ENCODE results near the gene FAF1.
A peak's percentile ranks its signal among the peaks of the same experiment; 100 is the strongest.

Gene FAF1

GRCh38 chr1:50970931-50971582, 11.0 kb upstream of the FAF1 start:
- no peak overlapping the region for H3K27ac ChIP-seq (ENCODE audit: low read depth, low read length, severe bottlenecking)
- H3K4me3 ChIP-seq (ENCODE audit: extremely low read depth, insufficient read depth, low read length, poor library complexity, severe bottlenecking): no peak overlapping the region
- H3K9me3 ChIP-seq (ENCODE audit: control insufficient read depth, low read length): no peaks in the 10 kb centered on the region
- peaks cover 8% of the 10 kb centered on the region for H3K4me1 ChIP-seq (ENCODE audit: control insufficient read depth, insufficient read depth, low read length, poor library complexity, severe bottlenecking)
- WGBS, 2 experiments (ENCODE audit: insufficient coverage in 2 of 2): 24% methylated on average over 2 of the region's 7 CpGs; no CpG with 5 or more reads in 1 of the 2 experiments
- H3K36me3 ChIP-seq (ENCODE audit: control insufficient read depth, insufficient read depth, low read length): no peaks in the 10 kb centered on the region

GRCh38 chr1:50970509-50970887, 10.4 kb upstream of the FAF1 start:
- Histone ChIP-seq H3K27ac (ENCODE audit: low read depth, low read length, severe bottlenecking) (no peak overlapping the region), H3K4me3 (ENCODE audit: extremely low read depth, insufficient read depth, low read length, poor library complexity, severe bottlenecking) (peak overlapping the region; percentile 55)

GRCh38 chr1:50969611-50970508, 9.8 kb upstream of the FAF1 start, which contains the start of gene CDKN2C:
Gene CDKN2C (plus strand): TSS chr1:50970245. CDS start chr1:50970369, 124 bp downstream.
- Histone ChIP-seq H3K27ac (ENCODE audit: low read depth, low read length, severe bottlenecking) (no peak within 1 kb of the TSS), H3K36me3 (ENCODE audit: control insufficient read depth, insufficient read depth, low read length) (no peaks in the 10 kb centered on the region), H3K4me3 (ENCODE audit: extremely low read depth, insufficient read depth, low read length, poor library complexity, severe bottlenecking) (peak within 1 kb of the TSS; percentile 55), H3K9me3 (ENCODE audit: control insufficient read depth, low read length) (no peaks in the 10 kb centered on the region), H3K4me1 (ENCODE audit: control insufficient read depth, insufficient read depth, low read length, poor library complexity, severe bottlenecking) (peaks cover 8% of the 10 kb centered on the region)
- 0 to 1% methylated on average over 30 to 38 of the region's 44 CpGs for WGBS, 2 experiments (ENCODE audit: insufficient coverage in 2 of 2)

More at GRCh38 chr1:50970509-50970887, 10.4 kb upstream of the FAF1 start:
- 0% methylated on average over 2 of the region's 6 CpGs; no CpG with 5 or more reads in 1 of the 2 experiments for WGBS, 2 experiments (ENCODE audit: insufficient coverage in 2 of 2)
- Histone ChIP-seq H3K9me3 (ENCODE audit: control insufficient read depth, low read length) (no peaks in the 10 kb centered on the region), H3K36me3 (ENCODE audit: control insufficient read depth, insufficient read depth, low read length) (no peaks in the 10 kb centered on the region), H3K4me1 (ENCODE audit: control insufficient read depth, insufficient read depth, low read length, poor library complexity, severe bottlenecking) (peaks cover 8% of the 10 kb centered on the region)

- H3K4me3 ChIP-seq (ENCODE audit: extremely low read depth, insufficient read depth, low read length, poor library complexity, severe bottlenecking): peak overlapping the region; percentile 55
- WGBS, 2 experiments (ENCODE audit: insufficient coverage in 2 of 2): 0 to 1% methylated on average over 54 to 56 of the region's 65 CpGs
- no peak overlapping the region for H3K27ac ChIP-seq (ENCODE audit: low read depth, low read length, severe bottlenecking)
These were observed 8.9 kb upstream of the FAF1 start for GRCh38 chr1:50968821-50969610.

GRCh38 chr1:50968158-50968820, 8.2 kb upstream of the FAF1 start:
- Histone ChIP-seq H3K9me3 (ENCODE audit: control insufficient read depth, low read length) (no peaks in the 10 kb centered on the region), H3K4me3 (ENCODE audit: extremely low read depth, insufficient read depth, low read length, poor library complexity, severe bottlenecking) (peak overlapping the region; percentile 55), H3K27ac (ENCODE audit: low read depth, low read length, severe bottlenecking) (peak overlapping the region; percentile 54), H3K4me1 (ENCODE audit: control insufficient read depth, insufficient read depth, low read length, poor library complexity, severe bottlenecking) (peaks cover 8% of the 10 kb centered on the region), H3K36me3 (ENCODE audit: control insufficient read depth, insufficient read depth, low read length) (no peaks in the 10 kb centered on the region)
- WGBS, 2 experiments (ENCODE audit: insufficient coverage in 2 of 2): 0% methylated on average over 54 to 58 of the region's 70 CpGs

More at GRCh38 chr1:50968821-50969610, 8.9 kb upstream of the FAF1 start:
- H3K9me3 ChIP-seq (ENCODE audit: control insufficient read depth, low read length): no peaks in the 10 kb centered on the region
- H3K36me3 ChIP-seq (ENCODE audit: control insufficient read depth, insufficient read depth, low read length): no peaks in the 10 kb centered on the region
- peaks cover 8% of the 10 kb centered on the region for H3K4me1 ChIP-seq (ENCODE audit: control insufficient read depth, insufficient read depth, low read length, poor library complexity, severe bottlenecking)

GRCh38 chr1:50967416-50968157, 7.5 kb upstream of the FAF1 start:
- Histone ChIP-seq H3K9me3 (ENCODE audit: control insufficient read depth, low read length) (no peaks in the 10 kb centered on the region), H3K27ac (ENCODE audit: low read depth, low read length, severe bottlenecking) (no peak overlapping the region), H3K4me1 (ENCODE audit: control insufficient read depth, insufficient read depth, low read length, poor library complexity, severe bottlenecking) (peaks cover 8% of the 10 kb centered on the region), H3K4me3 (ENCODE audit: extremely low read depth, insufficient read depth, low read length, poor library complexity, severe bottlenecking) (peak overlapping the region; percentile 55), H3K36me3 (ENCODE audit: control insufficient read depth, insufficient read depth, low read length) (no peaks in the 10 kb centered on the region)
- WGBS, 2 experiments (ENCODE audit: insufficient coverage in 2 of 2): 6 to 19% methylated on average over 7 to 10 of the region's 17 CpGs

- Histone ChIP-seq H3K27ac (ENCODE audit: low read depth, low read length, severe bottlenecking) (no peak overlapping the region), H3K9me3 (ENCODE audit: control insufficient read depth, low read length) (no peaks in the 10 kb centered on the region), H3K4me1 (ENCODE audit: control insufficient read depth, insufficient read depth, low read length, poor library complexity, severe bottlenecking) (peaks cover 8% of the 10 kb centered on the region), H3K36me3 (ENCODE audit: control insufficient read depth, insufficient read depth, low read length) (no peaks in the 10 kb centered on the region), H3K4me3 (ENCODE audit: extremely low read depth, insufficient read depth, low read length, poor library complexity, severe bottlenecking) (no peak overlapping the region)
- WGBS, 2 experiments (ENCODE audit: insufficient coverage in 2 of 2): 80 to 86% methylated on average over 2 of the region's 3 CpGs
These were observed 6.9 kb upstream of the FAF1 start for GRCh38 chr1:50966991-50967390.

- Histone ChIP-seq H3K4me1 (ENCODE audit: control insufficient read depth, insufficient read depth, low read length, poor library complexity, severe bottlenecking) (no peaks in the 10 kb centered on the region), H3K4me3 (ENCODE audit: extremely low read depth, insufficient read depth, low read length, poor library complexity, severe bottlenecking) (no peak overlapping the region), H3K27ac (ENCODE audit: low read depth, low read length, severe bottlenecking) (no peak overlapping the region), H3K9me3 (ENCODE audit: control insufficient read depth, low read length) (no peaks in the 10 kb centered on the region), H3K36me3 (ENCODE audit: control insufficient read depth, insufficient read depth, low read length) (no peaks in the 10 kb centered on the region)
- WGBS, 2 experiments (ENCODE audit: insufficient coverage in 2 of 2): 87 to 93% methylated on average over 3 to 10 of the region's 11 CpGs
These were observed 4.8 kb upstream of the FAF1 start for GRCh38 chr1:50964863-50965262.

- 2 to 3% methylated on average over 20 to 27 of the region's 38 CpGs for WGBS, 2 experiments (ENCODE audit: insufficient coverage in 2 of 2)
- Histone ChIP-seq H3K9me3 (ENCODE audit: control insufficient read depth, low read length) (no peaks in the 10 kb centered on the region), H3K36me3 (ENCODE audit: control insufficient read depth, insufficient read depth, low read length) (no peaks in the 10 kb centered on the region), H3K4me1 (ENCODE audit: control insufficient read depth, insufficient read depth, low read length, poor library complexity, severe bottlenecking) (peaks cover 3% of the 10 kb centered on the region), H3K4me3 (ENCODE audit: extremely low read depth, insufficient read depth, low read length, poor library complexity, severe bottlenecking) (peak overlapping the region; percentile 68), H3K27ac (ENCODE audit: low read depth, low read length, severe bottlenecking) (peak overlapping the region; percentile 45)
These were observed 659 bp downstream of the FAF1 start for GRCh38 chr1:50959303-50959912.
